Calu3 (cell line): ENCODE results near the gene BLVRB. TPM values are rescaled to one million over a fixed set of nuclear protein-coding genes. Genes with fewer than 3 reads are reported as not detected.

Source experiments
- BruUV-seq: library from RNA; stranded (reverse); fragments of 400-500 nt; replicated peaks from 2 replicates; lab custom pipeline; 2021; lab: Mats Ljungman, UMichigan
- CTCF ChIA-PET: fragments of 300-600 bp; sonication (Branson Sonifier 250); formaldehyde crosslinking; loops from one replicate; lab custom pipeline; 2022; ENCODE audit warnings: antibody characterized with exemption; lab: Charles Lee
- DNase-seq: peaks from one replicate; pipeline ENCODE4 v3.0.0; 2022
- H3K27ac Mint-ChIP-seq: one replicate; pipeline ENCODE4 v1.8.0; 2022; ENCODE audit warnings: mixed read lengths; ENCODE audit not compliant: unreplicated experiment
- H3K27me3 Mint-ChIP-seq: one replicate; pipeline ENCODE4 v1.8.0; 2022; ENCODE audit warnings: mixed read lengths; ENCODE audit not compliant: unreplicated experiment
- H3K36me3 Mint-ChIP-seq: one replicate; pipeline ENCODE4 v1.8.0; 2022; ENCODE audit warnings: mild to moderate bottlenecking, moderate library complexity, mixed read lengths; ENCODE audit not compliant: insufficient read depth, unreplicated experiment
- H3K4me1 Mint-ChIP-seq: one replicate; pipeline ENCODE4 v1.8.0; 2022; ENCODE audit warnings: mild to moderate bottlenecking, low read depth, mixed read lengths; ENCODE audit not compliant: unreplicated experiment
- H3K4me3 Mint-ChIP-seq: one replicate; pipeline ENCODE4 v1.8.0; 2022; ENCODE audit warnings: mild to moderate bottlenecking, low read depth, moderate library complexity, mixed read lengths; ENCODE audit not compliant: unreplicated experiment
- H3K9me3 Mint-ChIP-seq: one replicate; pipeline ENCODE4 v1.8.0; 2022; ENCODE audit warnings: low read depth, mixed read lengths; ENCODE audit not compliant: unreplicated experiment
- intact Hi-C: fragments of 100-400 bp; cut with micrococcal nuclease; formaldehyde crosslinking; loops from one replicate; pipeline ENCODE4 v1.10.0; 2022; ENCODE audit not compliant: unreplicated experiment
- total RNA-seq: library from RNA; stranded (reverse); gene quantifications from 2 replicates; pipeline ENCODE4 v1.2.3, GENCODE V29; 2022
- TF ChIP-seq, protein P1 (sequence below): fragments of 200-600 bp; IDR thresholded peaks from one replicate; pipeline ENCODE4 v1.8.0; 2022; ENCODE audit warnings: antibody characterized with exemption; ENCODE audit not compliant: unreplicated experiment

The BLVRB gene
- total RNA-seq, 1 experiment from 2014 or later = 107 TPM

- Mint-ChIP-seq H3K27ac (no peak overlapping the region), H3K4me1 (no peaks in the 10 kb centered on the region), H3K36me3 (no peaks in the 10 kb centered on the region), H3K27me3 (peaks cover 52% of the 10 kb centered on the region), H3K9me3 (no peaks in the 10 kb centered on the region), H3K4me3 (no peak overlapping the region)
- CTCF ChIA-PET = no interaction called here
- no peak for DNase-seq
- BruUV-seq = no TSS peak
- TF ChIP-seq, protein P1, sequence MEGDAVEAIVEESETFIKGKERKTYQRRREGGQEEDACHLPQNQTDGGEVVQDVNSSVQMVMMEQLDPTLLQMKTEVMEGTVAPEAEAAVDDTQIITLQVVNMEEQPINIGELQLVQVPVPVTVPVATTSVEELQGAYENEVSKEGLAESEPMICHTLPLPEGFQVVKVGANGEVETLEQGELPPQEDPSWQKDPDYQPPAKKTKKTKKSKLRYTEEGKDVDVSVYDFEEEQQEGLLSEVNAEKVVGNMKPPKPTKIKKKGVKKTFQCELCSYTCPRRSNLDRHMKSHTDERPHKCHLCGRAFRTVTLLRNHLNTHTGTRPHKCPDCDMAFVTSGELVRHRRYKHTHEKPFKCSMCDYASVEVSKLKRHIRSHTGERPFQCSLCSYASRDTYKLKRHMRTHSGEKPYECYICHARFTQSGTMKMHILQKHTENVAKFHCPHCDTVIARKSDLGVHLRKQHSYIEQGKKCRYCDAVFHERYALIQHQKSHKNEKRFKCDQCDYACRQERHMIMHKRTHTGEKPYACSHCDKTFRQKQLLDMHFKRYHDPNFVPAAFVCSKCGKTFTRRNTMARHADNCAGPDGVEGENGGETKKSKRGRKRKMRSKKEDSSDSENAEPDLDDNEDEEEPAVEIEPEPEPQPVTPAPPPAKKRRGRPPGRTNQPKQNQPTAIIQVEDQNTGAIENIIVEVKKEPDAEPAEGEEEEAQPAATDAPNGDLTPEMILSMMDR = no peak
- intact Hi-C loops = no loop called here
Observed at GRCh38 chr19:40494191-40494838, 28.8 kb upstream of the BLVRB start.

DNA sequence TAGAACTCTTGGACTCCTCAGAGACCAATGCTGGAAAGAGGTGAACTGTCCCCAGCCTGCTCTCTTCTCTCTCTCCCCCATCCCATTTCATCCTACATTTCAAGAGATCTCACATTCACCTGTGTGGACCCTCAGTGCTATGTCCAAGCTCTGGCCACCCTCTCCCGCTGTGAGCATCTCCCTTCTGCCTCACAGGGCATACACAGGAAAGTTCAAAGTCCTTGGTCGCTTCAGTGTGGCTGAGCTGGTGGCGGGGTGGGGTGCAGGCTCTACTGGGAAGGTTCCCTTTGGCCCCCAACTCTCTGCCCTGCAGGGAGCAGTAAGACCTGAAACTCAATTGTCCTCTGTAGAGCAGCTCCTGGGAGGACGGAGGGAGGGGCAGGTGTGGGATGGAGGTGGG lies 28.2 kb upstream of the BLVRB start:
- Mint-ChIP-seq H3K4me1 (no peaks in the 10 kb centered on the region), H3K27ac (no peak overlapping the region), H3K36me3 (no peaks in the 10 kb centered on the region), H3K4me3 (no peak overlapping the region), H3K27me3 (peaks cover 52% of the 10 kb centered on the region), H3K9me3 (no peaks in the 10 kb centered on the region)
- CTCF ChIA-PET = no interaction called here
- intact Hi-C loops = no loop called here
- BruUV-seq = no TSS peak
- DNase-seq = no peak
- TF ChIP-seq, protein P1 = no peak

DNA sequence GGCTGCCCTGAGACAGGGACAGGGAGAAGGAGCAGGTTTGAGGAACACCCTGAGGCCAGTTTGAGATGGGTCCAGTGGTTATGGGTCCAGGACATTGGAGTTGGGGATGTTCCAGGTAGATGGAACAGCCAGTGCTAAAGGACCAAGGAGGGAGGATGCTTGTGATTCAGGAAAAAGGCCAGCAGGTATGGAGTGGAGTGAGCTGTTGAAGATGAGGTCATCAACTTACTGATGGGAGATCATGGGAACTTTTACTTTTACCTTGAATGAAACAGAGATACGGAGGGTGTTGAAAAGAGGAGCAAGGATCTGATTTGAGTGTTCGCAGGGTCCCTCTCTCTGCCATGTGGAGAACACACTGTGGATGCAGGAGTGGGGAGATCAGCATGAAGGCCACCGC lies 26.7 kb upstream of the BLVRB start:
- BruUV-seq = no TSS peak
- Mint-ChIP-seq H3K36me3 (peaks cover 4% of the 10 kb centered on the region), H3K4me3 (no peak overlapping the region), H3K27me3 (peaks cover 52% of the 10 kb centered on the region), H3K9me3 (no peaks in the 10 kb centered on the region), H3K4me1 (no peaks in the 10 kb centered on the region), H3K27ac (no peak overlapping the region)
- intact Hi-C loops = no loop called here
- CTCF ChIA-PET = interaction anchor here (1.6 kb wide), 1 partner anchor 28 kb away, joined by 7 read pairs; no protein-coding TSS in a partner anchor
- TF ChIP-seq, protein P1 = no peak
- DNase-seq = no peak

GRCh38 chr19:40489882-40490230 lies 24.3 kb upstream of the BLVRB start:
- BruUV-seq = no TSS peak
- no peak overlapping the region for H3K27ac Mint-ChIP-seq
- intact Hi-C loops = no loop called here
- no peak for DNase-seq
- CTCF ChIA-PET = no interaction called here
- H3K36me3 Mint-ChIP-seq = peaks cover 4% of the 10 kb centered on the region
- no peak overlapping the region for H3K4me3 Mint-ChIP-seq
- peaks cover 54% of the 10 kb centered on the region for H3K27me3 Mint-ChIP-seq
- TF ChIP-seq, protein P1 = no peak
- no peaks in the 10 kb centered on the region for H3K4me1 Mint-ChIP-seq
- no peaks in the 10 kb centered on the region for H3K9me3 Mint-ChIP-seq
